HG02870 (cell line): ENCODE data around the gene TYMP.
"Not testable (repeated sequence)": the region's sequence is repeated elsewhere in the genome, so short reads cannot be mapped to it uniquely, and the experiment has no call there.

Experiments used
- ATAC-seq: cut with Tn5 transposase; IDR thresholded peaks from one replicate; pipeline ENCODE4 v1.9.1; 2021; ENCODE audit warnings: mild to moderate bottlenecking, moderate library complexity; ENCODE audit not compliant: unreplicated experiment

TYMP gene

DNA sequence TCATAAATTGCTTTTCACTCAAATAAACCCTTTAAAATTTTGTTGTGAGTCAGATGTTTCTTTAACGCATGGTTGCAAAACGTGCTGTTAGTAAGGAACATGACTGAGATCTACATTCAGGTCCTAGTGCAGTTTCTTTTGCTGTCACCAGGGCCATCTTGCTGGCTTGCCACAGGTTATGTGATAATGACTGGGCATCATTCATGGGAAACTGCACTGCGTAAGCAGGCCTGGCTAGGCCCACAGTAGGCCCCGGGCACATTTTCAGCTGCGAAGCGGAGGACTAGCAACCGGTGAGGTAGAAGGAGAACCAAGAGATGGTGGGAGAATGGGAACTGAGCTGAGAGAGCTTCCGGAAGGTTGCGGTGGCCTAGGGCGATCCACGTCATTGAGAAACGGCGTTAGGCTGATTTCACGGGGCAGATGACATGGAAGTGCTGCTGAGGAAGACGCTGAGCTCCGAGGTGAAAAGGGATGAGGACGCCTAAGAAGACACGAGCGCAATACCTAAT is 12.7 kb upstream of the TYMP start:
- ATAC-seq = no peak

DNA sequence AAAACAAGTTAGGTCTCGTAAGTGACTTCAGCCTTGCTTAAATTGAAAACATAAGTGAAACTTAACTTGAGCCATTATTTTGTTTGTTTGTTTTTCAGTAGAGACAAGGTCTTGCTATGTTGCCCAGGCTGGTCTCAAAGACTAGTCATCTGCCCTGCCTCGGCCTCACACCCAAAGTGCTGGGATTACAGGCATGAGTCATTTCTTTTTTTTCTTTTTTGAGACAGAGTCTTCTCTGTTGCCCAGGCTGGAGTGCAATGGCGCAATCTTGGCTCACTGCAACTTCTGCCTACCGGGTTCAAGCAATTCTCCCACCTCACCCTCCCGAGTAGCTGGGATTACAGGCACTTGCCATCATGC is 11.8 kb upstream of the TYMP start:
- not testable (repeated sequence) for ATAC-seq

DNA sequence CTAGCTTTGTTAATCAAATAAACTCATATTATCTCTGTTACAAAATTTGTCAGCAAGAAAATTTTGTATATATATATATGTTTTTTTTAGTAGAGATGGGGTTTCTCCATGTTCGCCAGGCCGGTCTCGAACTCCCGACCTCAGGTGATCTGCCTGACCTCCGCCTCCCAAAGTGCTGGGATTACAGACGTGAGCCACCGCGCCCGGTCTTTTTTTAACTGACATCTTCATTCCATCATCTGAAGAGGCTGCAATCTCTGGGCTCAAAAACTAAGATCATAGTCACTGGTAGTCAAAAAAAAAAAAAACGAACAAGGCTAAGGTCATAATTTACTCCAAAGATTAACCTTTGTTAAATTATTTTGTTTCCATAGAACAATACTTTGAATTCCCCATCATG is 10.6 kb upstream of the TYMP start:
- ATAC-seq = no peak

DNA sequence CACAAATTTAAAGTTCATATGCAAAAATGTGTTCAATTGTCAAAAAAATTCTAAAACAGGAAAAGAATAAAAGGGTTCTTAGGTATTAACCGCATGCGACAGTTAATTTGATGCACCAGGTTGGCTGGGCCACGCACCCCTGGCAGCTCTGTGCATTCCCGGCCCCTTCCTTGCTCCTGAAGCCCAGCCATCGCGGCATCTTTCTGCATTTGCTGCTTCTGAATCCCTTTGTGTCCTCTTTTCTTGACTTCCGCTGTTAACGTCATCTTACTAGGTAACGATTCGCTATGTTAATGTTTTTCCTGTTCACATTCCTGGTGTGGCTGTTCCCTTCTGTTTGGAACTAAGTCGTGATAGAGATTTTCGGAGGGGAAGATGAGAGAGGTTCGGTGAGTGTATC is 8.0 kb upstream of the TYMP start:
- no peak for ATAC-seq

DNA sequence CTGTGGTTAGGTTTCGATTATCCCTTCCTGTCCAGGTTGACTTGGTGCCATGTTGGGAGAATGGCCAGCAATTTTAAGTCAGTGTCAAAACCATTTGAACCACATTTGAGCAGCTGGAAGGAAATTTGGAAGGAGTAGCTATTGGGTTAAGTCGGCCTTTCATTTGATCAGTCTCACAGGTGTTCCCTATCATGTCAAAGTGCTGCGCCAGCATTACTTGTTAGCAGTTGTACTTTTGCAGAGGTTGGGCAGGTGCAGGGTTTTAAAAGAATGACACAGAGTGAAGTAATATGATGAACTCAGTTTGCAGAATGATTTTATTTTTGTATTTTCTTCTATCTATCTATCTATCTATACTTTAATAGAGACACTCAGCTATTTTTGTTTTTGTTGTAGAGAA is 6.4 kb upstream of the TYMP start:
- ATAC-seq = no peak

DNA sequence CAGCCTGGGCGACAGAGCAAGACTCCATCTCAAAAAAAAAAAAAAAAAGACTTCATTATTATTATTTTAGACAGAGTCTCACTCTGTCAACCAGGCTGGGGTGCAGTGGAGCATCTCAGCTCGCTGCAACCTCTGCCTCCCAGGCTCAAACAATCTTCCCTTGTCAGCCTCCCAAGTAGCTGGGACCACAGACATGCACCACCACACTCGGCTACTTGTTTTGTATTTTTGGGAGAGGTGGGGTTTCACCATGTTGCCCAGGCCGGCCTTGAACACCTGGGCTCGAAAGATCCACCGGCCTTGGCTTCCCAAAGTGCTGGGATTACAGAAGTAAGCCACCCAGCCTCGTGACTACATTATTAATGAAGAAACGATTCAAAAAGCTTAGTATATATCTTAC is 5.3 kb upstream of the TYMP start:
- no peak for ATAC-seq

DNA sequence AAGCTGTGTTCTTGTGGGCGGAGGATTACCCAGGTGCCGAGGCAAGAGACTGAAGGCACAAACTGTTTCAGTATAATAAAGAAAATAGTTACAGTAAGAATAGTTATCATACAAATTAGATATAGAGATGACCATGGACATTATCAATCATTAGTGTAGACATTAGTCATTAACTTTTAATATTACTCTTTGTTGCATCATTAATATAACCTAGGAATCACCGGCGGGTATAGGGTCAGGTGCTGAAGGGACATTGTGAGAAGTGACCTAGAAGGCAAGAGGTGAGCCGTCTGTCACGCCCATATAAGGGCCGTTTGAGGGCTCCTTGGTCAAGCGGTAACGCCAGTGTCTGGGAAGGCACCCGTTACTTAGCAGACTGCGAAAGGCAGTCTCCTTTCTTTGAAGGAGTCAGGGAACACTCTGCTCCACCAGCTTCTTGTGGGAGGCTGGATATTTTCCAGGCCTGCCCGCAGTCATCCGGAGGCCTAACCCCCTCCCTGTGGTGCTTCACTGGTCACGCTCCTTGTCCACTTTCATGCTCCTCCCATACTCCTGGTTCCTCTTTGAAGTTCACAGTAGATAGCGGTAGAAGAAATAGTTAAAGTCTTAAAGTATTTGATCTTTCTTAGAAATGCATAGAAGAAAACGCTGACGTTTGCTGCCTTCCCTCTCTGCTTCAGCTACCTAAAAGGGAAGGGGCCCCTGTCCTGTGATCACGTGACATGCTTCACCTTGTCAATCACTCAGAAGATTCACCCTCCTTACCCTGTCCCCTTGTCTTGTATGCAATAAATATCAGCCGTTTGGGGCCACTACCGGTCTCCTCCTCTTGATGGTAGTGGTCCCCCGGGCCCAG is 4.3 kb upstream of the TYMP start:
- ATAC-seq = not testable (repeated sequence)

DNA sequence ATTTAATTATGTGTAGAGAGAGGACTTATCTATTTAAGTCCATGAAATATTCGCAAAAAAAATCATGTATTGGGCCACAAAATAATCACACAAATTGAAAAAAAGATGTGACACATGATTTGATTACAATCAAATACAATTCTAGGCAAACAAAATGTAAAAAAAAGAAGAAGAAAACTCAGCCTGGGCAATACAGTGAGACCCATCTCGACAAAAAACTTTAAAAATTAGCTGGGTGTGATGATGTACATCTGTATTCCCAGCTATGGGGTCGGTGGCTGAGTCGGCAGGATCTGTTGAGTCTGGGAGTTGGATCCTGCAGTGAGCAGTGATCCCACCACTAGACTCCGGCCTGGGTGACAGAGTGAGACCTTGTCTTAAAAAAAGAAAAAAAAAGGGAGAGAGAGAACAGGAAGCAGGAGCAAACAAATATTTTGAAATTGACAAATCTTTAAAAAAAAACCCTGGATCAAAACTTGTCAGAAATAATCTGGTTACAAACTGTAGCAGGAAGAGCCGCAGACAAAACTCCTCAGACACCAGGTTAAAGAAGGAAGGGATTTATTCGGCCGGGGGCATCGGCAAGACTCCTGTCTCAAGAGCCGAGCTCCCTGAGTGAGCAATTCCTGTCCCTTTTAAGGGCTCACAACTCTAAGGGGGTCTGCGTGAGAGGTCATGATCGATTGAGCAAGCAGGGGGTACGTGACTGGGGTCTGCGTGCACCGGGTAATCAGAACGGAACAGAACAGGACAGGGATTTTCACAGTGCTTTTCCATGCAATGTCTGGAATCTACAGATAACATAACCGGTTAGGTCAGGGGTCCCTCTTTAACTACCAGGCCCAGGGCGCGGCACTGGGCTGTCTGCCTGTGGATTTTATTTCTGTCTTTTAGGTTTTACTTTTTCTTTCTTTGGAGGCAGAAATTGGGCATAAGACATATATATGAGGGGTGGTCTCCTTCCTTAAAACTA is 3.3 kb upstream of the TYMP start:
- ATAC-seq = no peak

DNA sequence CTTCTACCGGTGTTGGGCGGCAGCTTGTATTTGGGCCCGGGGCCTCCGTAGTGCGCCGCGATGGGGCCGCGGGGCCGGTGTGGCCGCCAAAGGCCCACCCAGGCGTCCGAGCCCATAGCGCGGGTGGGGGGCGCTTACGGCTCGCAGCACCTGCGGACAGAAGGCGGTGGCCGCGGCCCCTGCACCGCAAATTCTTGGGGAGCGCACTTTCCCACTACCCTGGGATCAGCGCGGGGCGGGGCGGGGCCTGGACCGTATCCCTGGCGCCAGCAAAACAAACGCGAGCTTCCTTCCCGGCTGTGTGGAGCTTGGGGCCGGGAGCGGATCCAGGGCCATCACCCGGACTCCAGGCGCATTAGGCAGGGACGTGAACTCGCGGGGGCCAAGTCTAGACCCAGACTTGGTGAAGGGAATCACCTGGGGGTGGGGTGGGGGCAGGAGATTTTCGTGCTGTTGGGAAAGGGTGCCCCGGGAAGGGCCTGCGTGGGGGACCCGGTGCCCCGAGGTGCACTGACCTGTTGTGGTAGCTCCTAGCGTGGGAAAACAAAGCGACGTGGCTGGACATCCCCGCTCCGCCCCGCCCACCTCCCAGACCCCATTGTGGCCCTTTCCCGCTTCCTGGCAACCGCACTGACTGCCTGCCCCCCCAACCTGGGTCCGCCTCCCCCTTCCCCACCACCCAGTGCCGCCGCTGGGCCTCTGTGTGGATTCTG is 2.3 kb upstream of the TYMP start:
- no peak for ATAC-seq

DNA sequence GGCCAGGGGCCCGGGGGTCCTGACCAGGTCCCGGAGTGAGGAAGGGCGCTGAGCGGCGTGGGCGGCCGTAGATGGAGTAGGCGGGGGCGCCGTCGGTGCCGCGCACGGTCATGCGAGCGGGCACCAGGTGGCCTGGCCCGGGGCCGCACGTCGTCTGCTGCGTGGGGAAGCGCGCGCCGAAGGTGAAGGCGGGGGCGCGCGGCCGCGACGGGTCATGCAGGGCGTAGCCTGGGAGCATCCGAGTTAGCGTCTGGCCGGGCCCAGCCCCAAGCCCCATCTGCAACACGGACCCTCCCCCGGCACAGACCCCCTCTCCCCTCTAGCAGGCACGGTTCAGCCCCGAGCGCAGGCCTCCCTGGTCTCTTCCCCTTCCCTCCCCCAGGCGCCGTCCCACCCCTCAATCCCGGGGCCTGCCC is 1.7 kb upstream of the TYMP start:
- ATAC-seq = no peak

DNA sequence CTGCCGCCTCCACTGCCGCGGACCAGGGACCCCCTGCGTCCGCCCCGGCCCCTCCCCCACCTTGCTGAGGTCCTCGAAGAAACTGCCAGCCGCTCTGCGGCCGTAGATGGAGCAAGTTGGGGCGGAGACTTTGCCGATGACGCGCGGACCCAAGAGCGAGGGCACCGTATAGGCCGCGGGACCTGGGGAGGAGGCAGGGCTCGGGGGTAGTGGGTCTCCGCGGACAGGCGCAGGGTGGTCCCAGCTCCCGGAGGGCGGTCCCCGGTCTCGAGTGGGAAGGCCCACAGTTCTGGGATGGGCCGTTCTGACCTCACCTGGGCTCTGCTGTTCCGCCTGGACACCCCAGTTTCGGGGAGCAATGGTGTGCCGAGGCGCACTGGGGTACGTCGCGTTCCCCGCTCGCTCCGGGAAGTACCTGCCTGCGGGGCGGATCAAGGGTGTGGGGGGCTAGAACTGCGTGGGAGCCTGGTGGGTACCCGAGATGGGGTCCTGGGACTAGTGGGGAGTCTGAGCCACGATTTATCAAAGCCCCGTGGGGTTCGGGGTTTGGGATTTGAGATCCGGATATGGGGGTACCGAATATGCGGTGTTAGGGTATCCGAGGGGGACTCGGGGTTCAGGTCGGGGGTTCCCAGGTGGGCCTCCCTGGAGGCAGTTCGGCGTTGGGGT is 1.2 kb upstream of the TYMP start:
- no peak for ATAC-seq

DNA sequence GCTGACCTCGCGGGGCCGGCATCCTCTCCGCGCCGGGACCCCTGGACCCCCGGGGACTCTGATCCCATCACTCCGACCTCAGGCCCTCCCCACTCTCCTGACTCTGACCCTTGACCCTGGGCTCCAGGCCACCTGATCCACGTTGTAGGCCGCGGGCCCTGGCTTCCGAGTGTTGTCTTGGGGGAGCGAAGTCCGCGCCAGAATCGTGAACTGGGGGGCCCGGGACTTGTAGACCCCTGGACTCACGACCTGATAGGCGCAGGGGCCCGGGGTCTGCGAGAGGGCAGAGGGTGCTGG is 716 bp upstream of the TYMP start:
- ATAC-seq = no peak

DNA sequence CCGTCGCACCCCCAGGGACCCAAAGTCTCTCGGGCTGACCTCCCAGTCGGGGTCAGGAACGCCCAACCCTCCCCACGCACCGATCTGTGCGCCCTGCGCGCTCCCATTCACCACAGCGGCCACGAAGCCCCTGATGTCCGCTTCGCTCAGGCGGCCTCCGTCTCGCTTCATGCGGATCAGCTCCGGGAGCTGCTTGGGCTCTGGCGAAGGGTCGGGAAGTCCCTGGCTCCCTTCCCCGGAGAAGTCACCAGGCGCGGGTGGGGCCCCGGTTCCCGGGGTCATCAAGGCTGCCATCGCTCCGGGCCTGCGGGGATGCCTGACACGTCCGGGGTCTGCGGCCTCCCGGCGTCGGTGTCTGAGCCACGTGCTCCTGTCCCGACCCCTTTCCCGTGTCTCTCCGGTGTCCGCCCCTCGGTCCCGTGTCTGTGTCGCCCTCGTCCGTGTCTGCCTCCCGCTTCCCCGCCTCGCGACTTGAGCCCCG is 356 bp downstream of the TYMP start:
- ATAC-seq = no peak

DNA sequence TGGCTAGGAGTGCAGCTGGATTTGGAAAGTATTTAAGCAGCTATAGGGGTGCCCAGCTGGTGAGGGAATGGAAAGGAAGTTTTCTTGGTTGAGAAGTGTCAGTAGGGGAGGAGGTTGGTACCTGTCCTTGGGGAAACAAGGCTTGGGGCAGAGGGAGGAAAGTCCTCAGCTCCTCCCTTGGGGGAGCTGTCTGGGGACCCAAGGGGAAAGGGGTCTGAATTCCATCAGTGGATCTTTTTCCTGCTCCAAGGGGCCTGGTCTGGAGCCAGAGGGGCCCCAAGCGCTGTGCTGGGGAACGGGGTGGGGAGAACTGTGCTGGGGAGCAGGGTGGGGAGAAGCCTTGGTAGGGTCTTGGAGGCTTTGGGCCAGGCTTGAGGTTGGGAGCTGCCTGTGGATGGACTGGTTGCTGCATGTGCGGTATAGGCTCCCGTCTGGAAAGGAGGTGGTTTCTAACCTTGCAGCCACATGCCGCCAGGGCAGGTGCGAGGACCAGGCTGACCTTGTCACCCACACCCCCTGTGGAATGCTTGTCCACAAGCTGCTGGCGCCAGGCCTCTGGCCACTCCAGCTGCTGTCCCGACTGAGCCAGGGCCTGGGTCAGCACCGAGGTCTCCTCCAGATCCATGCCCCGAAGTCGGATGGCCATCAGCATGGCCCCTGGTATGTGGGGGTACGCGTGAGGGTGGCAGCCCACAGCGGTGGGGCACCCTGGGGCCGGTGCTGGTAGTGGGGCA is 963 bp downstream of the TYMP start:
- no peak for ATAC-seq

DNA sequence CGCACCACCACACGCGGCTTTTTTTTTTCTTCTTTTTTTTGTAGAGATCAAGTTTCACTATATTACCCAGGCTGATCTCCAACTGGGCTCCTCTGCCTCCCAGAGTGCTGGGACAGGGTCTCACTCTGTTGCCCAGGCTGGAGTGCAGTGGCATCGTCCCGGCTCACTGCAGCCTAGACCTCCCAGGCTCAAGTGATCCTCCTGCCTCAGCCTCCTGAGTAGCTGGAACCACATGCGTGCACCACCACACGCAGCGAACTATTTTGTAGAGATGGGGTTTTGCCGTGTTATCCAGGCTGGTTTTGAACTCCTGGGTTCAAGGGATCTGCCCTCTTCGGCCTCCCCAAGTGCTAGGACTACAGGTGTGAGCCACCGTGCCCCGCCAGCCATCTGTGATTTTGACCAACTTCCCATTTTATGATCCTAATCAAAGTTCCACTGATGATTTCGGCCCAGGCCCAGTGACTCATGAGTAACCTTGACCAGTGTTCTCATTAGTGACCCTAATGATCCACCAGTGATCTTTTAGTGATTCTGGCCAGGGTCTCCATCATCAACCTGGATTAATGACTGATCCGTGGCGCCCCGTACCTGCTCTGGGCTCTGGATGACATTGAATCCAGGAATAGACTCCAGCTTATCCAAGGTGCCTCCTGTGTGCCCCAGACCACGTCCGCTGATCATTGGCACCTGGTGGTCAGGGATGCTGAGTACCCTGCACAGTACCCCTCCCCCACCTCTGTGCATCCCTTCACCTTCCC is 1.7 kb downstream of the TYMP start:
- no peak for ATAC-seq

DNA sequence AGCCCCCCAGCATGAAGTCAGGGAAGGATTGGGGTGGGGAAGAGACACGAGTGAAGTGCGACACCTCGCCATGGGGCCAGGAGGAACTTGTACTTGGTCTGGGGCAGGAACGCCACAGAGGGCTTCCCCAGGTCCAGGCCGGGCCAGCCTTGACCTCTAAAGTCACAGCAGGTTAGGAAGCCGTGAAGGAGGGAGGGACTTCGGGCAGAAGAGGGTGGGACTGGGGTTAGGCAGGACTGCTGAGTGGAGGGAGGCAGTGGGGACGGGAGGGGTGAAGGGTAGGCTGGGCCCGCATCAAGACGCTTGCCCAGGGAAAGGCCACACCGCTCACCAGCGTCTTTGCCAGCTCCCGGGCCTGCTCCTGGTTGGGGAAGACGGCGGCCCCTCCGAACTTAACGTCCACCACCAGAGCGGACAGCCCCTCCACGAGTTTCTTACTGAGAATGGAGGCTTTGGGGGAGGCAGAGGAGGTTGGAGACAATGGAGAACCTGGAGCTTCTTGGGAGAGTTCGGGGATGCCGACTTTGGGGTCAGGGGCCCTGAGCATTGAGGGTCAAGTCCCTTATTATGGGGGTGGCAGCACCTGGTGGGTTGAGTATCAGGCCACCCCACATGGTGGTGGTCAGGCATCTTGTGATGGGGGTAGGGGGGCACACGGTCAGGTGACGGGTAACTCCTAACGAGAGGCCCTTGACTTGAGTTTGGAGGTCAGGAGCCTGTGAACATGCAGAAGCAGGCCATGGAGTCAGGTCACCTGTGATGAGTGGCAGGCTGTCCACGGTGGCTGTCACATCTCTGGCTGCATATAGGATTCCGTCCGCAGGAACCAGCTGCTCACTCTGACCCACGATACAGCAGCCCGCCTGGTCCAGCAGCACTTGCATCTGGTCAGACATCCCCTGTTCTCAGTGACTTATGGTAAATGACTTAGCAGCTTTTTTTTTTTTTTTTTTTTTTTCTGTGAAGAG is 2.7 kb downstream of the TYMP start:
- ATAC-seq = no peak

DNA sequence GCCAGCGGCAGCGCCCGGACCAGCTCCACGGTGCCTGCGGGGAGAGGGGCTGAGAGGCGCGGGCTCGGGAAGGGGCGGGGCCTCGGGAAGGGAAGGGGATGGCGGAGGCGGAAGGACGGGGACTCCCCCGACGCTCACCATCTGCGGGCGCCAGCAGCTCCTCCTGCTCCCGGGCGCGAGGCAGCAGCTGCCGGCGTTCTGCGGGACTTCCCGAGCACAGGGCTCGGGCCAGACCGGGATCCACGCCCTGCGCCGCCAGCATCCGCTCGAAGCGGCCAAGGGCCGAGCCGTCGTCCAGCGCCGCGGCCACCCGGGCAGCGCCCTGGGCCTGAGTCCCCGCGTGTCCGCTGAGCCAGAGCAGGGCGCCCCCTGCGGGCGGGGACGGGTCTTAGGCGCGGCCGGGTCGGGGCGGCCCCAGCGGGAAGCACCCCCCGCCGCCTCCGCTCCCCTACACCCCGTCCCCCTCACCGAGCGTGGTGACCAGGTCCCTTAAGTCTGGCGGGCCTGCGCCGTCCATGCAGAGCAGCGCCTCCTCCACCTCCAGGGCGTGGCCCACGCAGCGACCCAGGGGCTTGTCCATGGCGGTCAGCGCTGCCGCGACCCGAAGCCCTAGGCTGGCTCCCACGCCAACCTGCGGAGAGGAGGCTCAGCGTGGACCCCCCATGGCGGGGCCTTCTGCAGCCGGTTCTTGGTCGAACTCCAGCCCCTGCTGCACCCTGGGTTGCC is 3.5 kb downstream of the TYMP start:
- ATAC-seq = peak; percentile 24

DNA sequence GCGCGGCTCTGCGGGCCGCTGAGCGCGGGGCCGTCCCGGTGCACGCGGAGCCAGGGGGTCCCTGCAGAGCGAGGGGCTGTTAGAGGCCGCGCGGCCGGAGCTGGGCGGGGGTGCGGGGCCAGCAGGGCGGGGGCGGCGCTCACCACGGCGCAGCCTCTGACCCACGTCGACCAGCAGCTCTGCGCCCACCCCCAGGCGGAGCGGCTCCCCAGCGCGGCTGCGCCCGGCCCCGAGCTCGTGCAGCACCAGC is 4.0 kb downstream of the TYMP start:
- ATAC-seq = no peak
